ENCODE measurements around the gene MAP3K5. TPM values are rescaled to one million over a fixed set of nuclear protein-coding genes. Genes with fewer than 3 reads are reported as not detected.
A peak's percentile ranks its signal among the peaks of the same experiment; 100 is the strongest.

The MAP3K5 gene
- total and polyA plus RNA-seq, 2 donors (not counting 1 experiment from before 2014, with no cell fraction given), result 10.9 to 62.6 TPM

DNA sequence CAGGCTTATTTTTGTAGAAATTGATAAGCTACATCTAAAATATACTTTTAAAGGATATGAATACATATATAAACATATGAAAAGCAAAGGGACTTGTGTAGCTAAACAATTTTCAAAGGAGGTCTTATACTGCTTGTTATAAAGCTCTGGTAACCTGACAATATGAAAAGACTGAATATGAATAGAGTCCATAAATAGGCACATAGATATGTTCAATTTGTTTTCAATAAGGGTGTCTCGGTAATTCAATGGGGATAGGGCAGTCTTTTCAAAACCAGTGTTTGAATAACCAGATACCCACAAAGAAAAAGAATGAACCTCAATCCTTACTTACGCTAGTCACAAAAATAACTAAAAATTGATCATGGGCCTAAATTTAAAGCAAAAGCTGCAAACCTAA lies 9.3 kb upstream of the MAP3K5 start:
- DNase-seq (ENCODE audit: low read depth in 2 of 2), result no peak
- H3K27me3 ChIP-seq (ENCODE audit: control insufficient read depth, insufficient read depth, low read length), result no peaks in the 10 kb centered on the region
- no peaks in the 10 kb centered on the region for H3K36me3 ChIP-seq (ENCODE audit: control insufficient read depth, insufficient read depth, low read length)
- H3K9ac ChIP-seq (ENCODE audit: insufficient read depth, low read length), result no peak overlapping the region
- H3K79me2 ChIP-seq (ENCODE audit: control insufficient read depth, insufficient read depth, low read length), result no peaks in the 10 kb centered on the region
- no peaks in the 10 kb centered on the region for H4K20me1 ChIP-seq (ENCODE audit: control insufficient read depth, extremely low read depth, insufficient read depth, low read length)
- no peaks in the 10 kb centered on the region for H3K9me3 ChIP-seq (ENCODE audit: control insufficient read depth, insufficient read depth, low read depth, low read length)
- H3K27ac ChIP-seq (ENCODE audit: insufficient read depth, low read length), result no peak overlapping the region
- H3K4me3 ChIP-seq (replicated peaks in 1 of 4; ENCODE audit: control extremely low read depth in 1 of 4, insufficient read depth in 1 of 4, low read depth in 3 of 4, low read length in 4 of 4), result no peak overlapping the region
- H2AFZ ChIP-seq (ENCODE audit: low read length), result no peak overlapping the region
- H3K4me1 ChIP-seq (ENCODE audit: control insufficient read depth, extremely low read depth, insufficient read depth, low read length), result no peaks in the 10 kb centered on the region
- H3K4me2 ChIP-seq (ENCODE audit: extremely low read depth, insufficient read depth, low read length), result no peak overlapping the region
- no peak for TF ChIP-seq EZH2 (IDR thresholded peaks at IDR 0.05; ENCODE audit: low read length, missing control alignments)
- TF ChIP-seq, protein P1, sequence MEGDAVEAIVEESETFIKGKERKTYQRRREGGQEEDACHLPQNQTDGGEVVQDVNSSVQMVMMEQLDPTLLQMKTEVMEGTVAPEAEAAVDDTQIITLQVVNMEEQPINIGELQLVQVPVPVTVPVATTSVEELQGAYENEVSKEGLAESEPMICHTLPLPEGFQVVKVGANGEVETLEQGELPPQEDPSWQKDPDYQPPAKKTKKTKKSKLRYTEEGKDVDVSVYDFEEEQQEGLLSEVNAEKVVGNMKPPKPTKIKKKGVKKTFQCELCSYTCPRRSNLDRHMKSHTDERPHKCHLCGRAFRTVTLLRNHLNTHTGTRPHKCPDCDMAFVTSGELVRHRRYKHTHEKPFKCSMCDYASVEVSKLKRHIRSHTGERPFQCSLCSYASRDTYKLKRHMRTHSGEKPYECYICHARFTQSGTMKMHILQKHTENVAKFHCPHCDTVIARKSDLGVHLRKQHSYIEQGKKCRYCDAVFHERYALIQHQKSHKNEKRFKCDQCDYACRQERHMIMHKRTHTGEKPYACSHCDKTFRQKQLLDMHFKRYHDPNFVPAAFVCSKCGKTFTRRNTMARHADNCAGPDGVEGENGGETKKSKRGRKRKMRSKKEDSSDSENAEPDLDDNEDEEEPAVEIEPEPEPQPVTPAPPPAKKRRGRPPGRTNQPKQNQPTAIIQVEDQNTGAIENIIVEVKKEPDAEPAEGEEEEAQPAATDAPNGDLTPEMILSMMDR (conservative IDR thresholded peaks at IDR 0.05 in 1 of 2, IDR thresholded peaks at IDR 0.05 in 1 of 2; ENCODE audit: low read depth in 1 of 2, low read length in 2 of 2), result no peak

DNA sequence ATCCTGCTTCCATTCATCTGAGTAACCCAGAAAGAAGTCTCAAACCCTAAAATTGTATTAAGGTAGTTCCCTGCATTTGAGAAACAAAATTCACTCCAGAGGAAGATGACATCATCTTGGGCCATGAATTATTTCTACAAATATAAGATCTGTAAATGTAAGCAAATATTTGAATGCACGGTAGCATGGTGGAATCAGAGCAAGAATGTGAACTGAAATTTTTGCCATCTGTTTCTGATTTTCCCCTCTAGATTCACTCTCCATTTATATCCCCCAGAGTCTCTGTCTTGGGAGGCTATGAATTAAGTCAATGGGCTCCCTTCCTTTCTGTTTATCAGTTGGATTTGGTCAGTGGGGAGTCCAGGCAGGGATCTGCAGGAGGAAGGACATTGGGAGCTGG lies 5.8 kb upstream of the MAP3K5 start:
- no peak overlapping the region for H3K9ac ChIP-seq (ENCODE audit: insufficient read depth, low read length)
- no peak for TF ChIP-seq EZH2 (IDR thresholded peaks at IDR 0.05; ENCODE audit: low read length, missing control alignments)
- TF ChIP-seq, protein P1 (conservative IDR thresholded peaks at IDR 0.05 in 1 of 2, IDR thresholded peaks at IDR 0.05 in 1 of 2; ENCODE audit: low read depth in 1 of 2, low read length in 2 of 2), result no peak
- no peaks in the 10 kb centered on the region for H3K9me3 ChIP-seq (ENCODE audit: control insufficient read depth, insufficient read depth, low read depth, low read length)
- no peaks in the 10 kb centered on the region for H3K36me3 ChIP-seq (ENCODE audit: control insufficient read depth, insufficient read depth, low read length)
- no peak overlapping the region for H2AFZ ChIP-seq (ENCODE audit: low read length)
- no peak overlapping the region for H3K4me3 ChIP-seq (replicated peaks in 1 of 4; ENCODE audit: control extremely low read depth in 1 of 4, insufficient read depth in 1 of 4, low read depth in 3 of 4, low read length in 4 of 4)
- H3K4me2 ChIP-seq (ENCODE audit: extremely low read depth, insufficient read depth, low read length), result no peak overlapping the region
- no peaks in the 10 kb centered on the region for H3K79me2 ChIP-seq (ENCODE audit: control insufficient read depth, insufficient read depth, low read length)
- no peak for DNase-seq (ENCODE audit: low read depth in 2 of 2)
- H3K27me3 ChIP-seq (ENCODE audit: control insufficient read depth, insufficient read depth, low read length), result no peaks in the 10 kb centered on the region
- no peaks in the 10 kb centered on the region for H4K20me1 ChIP-seq (ENCODE audit: control insufficient read depth, extremely low read depth, insufficient read depth, low read length)
- H3K27ac ChIP-seq (ENCODE audit: insufficient read depth, low read length), result no peak overlapping the region
- H3K4me1 ChIP-seq (ENCODE audit: control insufficient read depth, extremely low read depth, insufficient read depth, low read length), result peaks cover 2% of the 10 kb centered on the region

DNA sequence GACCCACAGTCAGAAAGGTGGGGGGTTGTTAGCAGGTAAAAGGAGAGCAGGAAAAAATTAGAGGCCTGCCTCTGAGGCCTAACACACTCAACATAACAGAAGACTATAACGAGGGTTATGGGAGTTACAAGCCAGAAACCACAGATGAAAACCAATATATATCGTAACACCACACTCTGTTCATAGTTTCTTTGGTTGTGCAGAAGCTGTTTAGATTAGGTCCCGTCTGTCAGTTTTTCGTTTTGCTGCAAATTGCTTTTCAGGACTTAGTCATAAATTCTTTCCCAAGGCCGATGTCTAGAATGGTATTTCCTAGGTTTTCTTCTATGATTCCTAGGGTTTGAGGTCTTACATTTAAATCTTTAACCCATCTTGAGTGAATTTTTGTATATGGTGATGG lies 3.7 kb upstream of the MAP3K5 start:
- Histone ChIP-seq H3K4me3 (replicated peaks in 1 of 4; ENCODE audit: control extremely low read depth in 1 of 4, insufficient read depth in 1 of 4, low read depth in 3 of 4, low read length in 4 of 4) (no peak overlapping the region), H3K36me3 (ENCODE audit: control insufficient read depth, insufficient read depth, low read length) (no peaks in the 10 kb centered on the region), H3K4me2 (ENCODE audit: extremely low read depth, insufficient read depth, low read length) (no peak overlapping the region), H3K27ac (ENCODE audit: insufficient read depth, low read length) (no peak overlapping the region), H2AFZ (ENCODE audit: low read length) (no peak overlapping the region), H3K9me3 (ENCODE audit: control insufficient read depth, insufficient read depth, low read depth, low read length) (no peaks in the 10 kb centered on the region), H3K79me2 (ENCODE audit: control insufficient read depth, insufficient read depth, low read length) (peaks cover 11% of the 10 kb centered on the region), H3K4me1 (ENCODE audit: control insufficient read depth, extremely low read depth, insufficient read depth, low read length) (peaks cover 2% of the 10 kb centered on the region), H3K27me3 (ENCODE audit: control insufficient read depth, insufficient read depth, low read length) (no peaks in the 10 kb centered on the region), H3K9ac (ENCODE audit: insufficient read depth, low read length) (no peak overlapping the region), H4K20me1 (ENCODE audit: control insufficient read depth, extremely low read depth, insufficient read depth, low read length) (no peaks in the 10 kb centered on the region)
- peak in 1 of 2 donors; percentile 63 for DNase-seq (ENCODE audit: low read depth in 2 of 2)
- TF ChIP-seq, protein P1 (conservative IDR thresholded peaks at IDR 0.05 in 1 of 2, IDR thresholded peaks at IDR 0.05 in 1 of 2; ENCODE audit: low read depth in 1 of 2, low read length in 2 of 2), result no peak
- no peak for TF ChIP-seq EZH2 (IDR thresholded peaks at IDR 0.05; ENCODE audit: low read length, missing control alignments)
